Dedifferentiated amniotic fluid mesenchymal stem cell (primary cell): ENCODE data around the gene SBF2.

Experiments used
- DNase-seq: peaks from one replicate; pipeline ENCODE4 v3.0.0-alpha.2; 2016; ENCODE audit errors: extremely low spot score

The SBF2 gene

DNA sequence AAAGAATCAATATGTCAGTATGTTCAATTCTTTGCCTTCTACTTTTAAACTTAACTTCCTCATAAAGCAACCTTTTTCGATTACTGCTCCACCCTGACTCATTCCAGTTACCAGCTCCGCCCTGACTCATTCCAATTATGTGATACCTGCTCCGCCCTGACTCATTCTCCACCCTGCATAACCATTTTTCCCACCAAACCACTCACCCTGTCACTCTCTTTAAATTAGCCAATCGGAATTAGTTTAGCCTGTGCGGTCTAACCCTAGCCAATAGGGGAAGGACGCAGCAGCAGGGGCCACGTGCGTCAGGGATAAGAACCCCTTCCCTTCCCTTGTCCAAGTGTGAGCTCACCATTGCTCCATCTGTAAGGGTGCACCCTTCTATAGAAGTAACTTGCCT, 393.8 kb downstream of the SBF2 start:
- DNase-seq = peak; percentile 72

DNA sequence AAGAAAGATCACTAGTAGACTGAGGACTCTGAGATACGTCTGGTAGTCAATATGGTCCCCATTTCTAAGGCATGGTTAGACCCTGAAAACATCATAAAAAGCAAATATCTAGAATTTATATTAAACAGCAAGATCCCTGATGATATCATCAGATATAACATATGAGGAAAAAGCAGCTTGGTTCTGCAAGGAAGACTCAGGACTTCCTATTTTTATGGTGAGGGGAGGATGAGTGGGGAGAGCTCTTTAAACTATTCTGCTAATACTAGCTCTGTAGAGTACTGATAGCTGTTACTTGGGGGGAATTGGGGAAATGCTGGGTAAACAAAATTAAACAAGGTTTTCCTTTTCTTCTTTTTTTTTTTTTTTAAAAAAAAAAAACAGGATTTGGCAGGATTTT, 394.3 kb downstream of the SBF2 start:
- no peak for DNase-seq

DNA sequence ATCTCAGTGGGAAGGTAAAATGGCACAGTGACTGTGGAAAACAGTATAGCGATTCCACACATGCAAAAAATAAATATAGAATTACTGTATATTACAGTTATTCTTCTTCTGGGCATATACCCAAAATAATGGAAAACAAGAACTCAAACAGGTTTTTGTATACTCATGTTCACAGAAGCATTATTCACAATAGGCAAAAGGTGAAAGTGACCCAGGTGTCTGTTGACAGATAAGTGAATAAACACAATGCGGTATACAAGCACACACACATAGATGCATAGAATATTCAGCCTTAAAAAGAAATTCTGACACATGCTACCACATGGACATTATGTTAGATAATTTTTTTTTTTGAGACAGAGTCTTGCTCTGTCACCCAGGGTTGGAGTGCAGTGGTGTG, 397.1 kb downstream of the SBF2 start:
- no peak for DNase-seq

DNA sequence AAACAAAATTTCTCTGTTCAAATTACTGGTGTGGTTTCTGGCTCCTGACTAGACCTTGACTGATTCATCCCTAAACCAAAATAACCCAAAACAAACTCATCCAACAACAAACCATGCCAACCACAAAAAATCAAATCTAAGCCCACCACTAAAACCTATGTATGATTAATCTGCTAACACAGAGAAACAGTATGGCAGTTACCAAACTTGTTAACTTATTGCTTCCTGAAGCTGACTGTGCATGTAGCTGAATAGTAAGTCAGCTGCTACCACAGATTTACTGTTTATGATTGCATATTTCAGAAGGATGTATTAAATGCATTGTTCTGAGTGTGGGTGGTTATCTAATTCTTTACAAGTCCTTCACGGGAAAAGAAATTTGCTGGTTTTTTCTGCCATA, 399.0 kb downstream of the SBF2 start:
- DNase-seq = no peak

DNA sequence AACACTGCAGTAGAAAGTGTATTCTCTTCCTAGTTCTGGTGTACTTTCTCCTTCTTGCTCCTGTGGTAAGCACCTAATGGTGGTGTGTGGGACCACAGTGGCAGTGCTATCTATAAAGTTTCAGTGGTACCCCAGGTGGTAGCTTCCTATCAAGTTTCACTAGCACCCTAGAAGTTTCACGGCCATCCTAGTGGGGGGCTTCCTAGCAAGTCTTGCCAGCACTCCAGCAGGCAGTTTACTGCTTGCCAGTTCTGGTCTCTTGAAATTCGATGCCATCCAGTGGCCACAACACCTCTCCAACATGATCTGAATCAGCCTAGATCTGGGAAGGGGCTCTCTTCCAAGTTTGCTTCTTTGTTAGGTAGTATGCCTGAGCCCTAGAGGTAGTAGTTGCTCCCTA, 400.5 kb downstream of the SBF2 start:
- DNase-seq = no peak

DNA sequence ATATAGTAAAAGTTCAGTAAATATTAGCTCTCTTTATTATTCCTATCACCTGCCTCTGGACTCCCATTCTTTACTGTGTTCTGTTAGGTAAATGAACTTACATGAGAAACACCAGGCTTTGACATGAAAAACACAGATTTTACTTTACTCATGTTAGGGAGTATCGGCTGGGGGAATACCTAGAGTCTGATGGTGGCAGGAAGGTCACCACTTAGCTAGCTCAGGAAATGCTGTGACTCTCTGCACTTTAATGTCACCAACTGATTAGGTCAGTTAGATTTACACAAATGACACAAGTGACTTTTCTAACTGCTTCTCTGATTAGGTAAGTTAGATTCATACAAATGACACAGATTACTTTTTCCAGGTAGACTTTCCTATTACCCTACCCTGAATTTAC, 405.1 kb downstream of the SBF2 start:
- DNase-seq = no peak

DNA sequence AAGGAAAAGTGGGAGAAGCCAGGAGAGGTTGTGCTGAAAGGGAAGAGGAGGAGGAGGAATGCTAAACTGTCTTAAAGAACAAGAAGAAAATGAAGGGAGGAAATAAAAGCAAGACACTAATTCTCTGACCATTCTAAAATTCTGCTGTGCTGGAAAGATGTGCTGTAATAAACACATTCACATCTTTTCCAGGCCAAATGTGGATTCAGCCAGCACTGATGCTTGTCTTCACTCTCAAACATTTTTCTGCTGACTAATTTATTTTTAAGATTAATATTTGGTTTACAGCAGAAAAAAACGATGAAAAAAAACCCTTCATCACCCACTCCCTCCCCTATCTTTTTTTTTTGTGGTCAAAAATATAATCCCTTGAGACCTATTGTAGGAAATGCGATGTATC, 406.5 kb downstream of the SBF2 start:
- no peak for DNase-seq

DNA sequence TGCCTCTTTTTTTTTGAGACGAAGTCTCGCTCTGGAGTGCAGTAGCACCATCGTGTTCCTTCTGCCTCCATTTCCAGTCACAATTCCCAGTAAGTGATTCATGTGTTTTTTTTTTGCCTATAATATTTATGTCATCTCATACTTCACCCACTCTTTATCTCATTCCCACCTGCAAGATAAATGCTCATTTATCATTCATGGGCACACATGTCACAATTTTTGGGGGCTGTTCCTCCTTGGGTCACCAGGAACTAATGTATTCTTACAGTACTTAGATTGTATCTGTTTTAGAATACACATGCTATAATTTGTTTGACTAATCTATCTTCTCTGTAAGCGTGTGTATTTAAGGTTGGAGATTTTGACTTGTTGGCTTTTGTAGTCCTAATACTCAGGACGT, 407.4 kb downstream of the SBF2 start:
- DNase-seq = no peak

DNA sequence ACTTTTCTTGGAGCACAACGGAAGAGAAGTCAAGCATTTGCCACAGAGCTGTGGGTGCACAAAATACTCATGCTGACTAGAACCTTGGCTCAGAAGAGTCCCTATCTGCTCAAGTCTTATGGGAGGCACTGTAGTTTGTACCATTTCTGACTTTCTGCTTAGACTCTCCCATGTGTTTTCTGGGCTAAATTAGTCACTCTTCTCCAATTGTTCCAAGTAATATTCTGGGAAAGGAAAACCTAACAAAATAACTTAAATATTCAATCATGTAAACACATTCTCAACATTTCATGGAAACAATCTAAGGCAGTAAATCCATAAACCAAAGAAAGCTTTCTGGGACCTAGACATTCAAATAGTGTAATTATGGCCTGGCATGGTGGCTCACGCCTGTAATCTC, 409.4 kb downstream of the SBF2 start:
- DNase-seq = no peak

DNA sequence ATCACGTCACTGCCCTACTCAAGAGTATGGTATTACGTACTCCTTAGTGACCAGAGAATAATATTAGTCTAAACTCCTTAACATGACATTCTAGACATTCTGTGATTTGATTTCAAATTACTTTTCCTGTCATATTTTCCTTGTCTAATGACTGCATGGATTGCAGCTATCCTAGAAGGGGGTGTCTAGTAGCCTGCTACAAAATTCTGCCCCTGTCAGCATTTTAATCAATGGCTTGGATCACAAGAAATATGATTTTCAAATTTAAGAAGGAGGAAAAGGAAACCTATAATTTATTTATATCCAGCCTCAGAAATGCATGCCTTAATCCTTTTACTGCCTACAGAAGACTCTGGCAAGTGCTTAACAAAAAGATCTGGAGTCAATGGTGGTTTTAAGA, 413.4 kb downstream of the SBF2 start:
- no peak for DNase-seq

DNA sequence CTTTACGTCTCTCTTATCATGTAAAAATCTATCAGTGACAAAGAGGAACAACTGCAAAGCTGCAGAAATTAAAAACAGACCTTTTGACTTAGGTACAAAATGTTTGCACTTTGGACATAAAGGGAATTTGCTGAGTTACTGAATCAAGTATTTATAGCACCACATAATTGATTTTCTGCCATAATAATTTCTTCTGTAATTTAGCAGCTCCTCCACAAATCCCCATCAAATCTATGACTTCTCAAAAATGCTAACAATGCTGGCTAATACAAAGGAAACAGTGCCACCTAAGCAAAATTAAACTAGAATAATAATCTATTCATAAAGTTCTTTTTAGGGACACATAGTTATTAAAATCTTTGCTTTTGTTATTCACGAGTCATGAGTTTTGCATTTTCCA, 415.1 kb downstream of the SBF2 start:
- no peak for DNase-seq

DNA sequence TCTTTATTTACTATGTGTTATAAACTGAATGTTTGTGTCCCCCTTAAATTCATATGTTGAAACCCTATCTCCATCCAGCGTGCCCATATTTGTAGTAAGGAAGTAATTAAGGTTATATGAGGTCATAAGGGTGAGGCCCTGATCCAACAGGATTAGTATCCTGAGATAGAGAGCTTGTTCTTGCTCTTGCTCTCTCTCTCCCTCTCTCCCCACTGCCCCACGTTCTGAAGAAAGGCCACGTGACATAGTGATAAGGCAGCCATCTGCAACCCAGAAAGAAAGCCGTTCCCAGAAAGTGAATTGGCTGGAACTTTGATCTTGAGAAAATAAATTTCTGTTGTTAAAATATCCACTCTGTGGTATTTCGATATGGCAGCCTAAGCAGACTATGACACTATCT, 417.7 kb downstream of the SBF2 start:
- no peak for DNase-seq

DNA sequence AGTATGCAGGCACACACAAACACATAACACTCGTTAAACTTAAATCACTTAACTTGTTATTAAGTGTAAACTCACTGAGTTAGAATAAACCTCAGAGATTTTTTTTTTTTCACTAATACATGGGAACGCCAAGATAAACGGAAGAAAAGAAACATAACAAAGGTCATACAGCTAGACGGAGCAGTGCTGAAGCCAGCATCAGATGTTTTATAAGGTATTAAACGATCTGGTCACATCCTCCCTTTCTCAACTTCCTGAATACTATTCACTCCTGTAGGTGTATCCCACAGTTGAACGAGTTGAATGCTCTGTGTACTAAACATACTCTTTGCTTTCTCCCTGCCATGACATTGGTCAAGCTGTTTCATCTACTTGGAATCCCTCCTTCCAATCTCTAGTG, 418.2 kb downstream of the SBF2 start:
- DNase-seq = no peak

DNA sequence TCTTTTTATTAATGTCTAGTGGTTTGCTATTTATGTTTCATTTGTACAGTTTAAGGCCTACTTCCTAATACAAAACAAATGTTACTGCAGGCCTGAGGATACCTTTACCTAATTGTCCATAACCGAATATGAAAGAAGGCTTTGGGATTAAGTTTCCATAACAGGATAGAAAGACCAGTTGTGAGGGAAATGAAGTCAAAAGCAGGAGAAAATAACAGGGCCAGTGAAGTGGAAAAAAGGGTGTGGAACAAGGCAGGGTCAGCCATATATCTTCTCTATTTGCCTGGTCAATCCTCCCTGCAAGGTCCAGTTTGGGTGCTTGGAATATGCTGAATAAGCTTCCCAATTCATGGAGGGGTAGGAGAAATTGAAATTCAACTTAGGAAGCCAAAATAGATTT, 418.6 kb downstream of the SBF2 start:
- no peak for DNase-seq

DNA sequence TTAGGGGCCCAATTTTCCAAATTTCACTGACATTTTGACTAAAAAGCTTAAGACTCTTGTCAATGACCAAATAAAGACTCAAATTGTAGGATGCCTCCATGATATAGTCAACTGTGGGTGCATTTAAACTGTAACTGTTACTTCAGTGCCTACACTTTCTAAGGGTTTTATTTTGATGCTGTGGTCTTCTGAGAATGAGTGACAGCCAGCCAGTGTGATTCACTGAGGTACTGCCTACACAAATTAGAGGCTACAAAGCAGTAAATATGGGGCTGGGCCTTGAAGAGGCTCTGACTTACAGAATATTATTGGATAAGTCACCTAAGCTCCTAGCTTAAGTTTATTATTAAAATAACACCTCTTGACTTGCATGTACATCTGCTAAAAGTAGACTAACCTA, 419.6 kb downstream of the SBF2 start:
- DNase-seq = no peak

DNA sequence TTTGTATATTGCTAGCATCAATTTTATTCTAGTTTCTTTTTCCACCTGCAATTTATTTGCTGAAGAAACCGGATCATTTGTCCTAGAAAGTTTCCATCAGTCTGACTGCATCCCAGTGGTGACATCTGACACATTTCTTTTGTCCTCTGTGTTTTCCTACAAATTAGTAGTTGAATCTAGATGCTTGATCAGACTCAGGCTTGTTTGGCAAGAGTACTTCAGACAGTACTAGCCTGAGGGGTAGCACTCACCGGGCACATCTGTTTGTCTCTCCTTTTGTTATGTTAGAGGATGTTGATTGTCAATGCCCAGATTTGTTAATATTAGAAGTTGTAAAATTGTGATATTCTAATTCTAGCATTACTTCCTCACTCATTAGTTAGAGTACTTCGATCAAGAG, 425.4 kb downstream of the SBF2 start:
- DNase-seq = no peak

DNA sequence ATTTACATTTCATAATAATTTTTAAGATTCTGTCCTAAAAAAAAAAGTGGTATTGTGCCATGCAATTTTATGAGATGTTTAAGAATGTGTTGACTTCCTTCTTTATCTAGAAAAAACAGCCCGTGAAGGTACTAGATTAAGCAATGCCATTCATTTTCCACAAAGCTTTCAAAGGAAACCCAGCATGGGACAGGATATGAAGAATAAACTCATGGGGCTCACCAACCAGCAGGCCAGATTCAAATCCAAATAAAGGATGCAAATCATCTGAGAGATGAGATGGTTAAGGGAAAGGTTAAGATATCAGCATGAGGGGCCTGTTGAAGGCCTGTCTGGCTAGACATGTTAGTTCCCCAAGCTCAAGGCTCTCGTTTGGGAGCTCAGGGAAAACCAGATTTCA, 431.0 kb downstream of the SBF2 start:
- no peak for DNase-seq

DNA sequence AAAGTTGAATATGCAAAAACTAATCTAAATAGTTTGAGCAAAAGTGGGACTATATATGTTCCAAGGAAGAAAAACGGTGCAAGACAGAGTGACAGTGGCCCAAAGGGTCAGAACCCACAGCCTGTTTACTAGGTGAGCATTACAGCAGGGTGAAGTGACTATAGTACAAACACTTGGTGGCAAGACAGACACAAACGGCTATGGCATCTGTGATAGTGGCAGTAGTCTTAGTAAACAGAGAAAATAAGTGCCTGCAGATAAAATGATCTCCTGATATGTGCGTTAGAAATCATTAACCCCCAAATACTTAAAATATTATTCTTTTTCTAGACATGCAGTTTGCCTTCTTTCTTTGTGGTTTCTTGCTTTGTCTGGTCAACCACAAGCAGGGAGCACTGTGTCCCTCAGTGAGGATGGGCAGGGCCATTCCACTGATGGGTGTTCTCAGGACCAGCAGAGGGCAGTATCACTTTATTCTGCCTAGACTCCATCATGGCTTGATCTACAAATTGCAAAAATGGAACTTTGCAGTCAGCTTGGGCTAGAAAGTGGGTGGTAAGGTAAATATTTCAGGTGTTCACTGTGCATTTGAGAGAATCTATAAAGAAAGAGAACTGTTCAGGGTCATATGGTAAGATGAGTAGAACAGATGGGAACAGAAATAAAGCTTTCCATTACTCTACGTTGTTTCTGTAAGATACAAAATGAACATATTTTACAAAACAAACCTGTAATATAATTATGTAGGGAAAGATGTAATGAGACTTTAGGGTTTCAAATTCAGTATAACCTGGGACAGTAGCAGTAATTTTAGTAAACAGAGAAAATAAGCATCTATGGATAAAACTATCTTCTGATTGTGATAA, 431.9 kb downstream of the SBF2 start:
- DNase-seq = no peak

DNA sequence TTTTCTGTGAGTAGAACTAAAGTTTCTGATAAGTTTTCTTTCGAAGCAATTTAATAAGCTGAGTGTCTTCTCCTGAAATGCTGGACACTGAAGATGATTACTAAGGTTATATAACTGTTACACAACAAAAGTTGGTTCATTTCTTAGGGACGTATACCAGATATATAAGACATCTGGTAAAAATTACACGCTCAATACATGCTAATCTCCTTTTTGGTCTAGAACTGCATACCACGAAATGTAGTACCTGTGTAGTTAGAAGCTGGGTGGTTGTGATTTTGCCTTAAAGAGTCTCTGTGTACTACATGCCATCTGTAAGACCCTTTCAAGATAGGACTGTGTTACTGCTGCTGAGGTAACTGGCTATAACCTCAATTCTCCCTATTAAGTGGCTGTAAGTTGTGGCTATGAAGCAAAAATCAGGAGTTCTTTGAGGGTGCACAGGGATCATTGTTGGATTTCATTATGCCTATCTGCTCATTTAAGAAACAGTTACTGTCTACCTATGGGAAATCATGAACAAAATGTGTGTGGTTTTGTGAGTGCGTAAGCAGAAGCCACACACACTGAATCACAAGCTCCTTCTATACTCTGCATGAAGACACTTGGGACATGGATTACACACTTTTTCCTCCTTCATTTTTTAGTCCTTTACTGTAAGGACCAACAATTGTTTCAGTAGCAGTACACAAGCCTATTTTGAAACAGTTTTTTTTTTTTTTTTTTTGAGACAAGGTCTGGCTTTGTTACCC, 434.3 kb downstream of the SBF2 start:
- peak; percentile 46 for DNase-seq

DNA sequence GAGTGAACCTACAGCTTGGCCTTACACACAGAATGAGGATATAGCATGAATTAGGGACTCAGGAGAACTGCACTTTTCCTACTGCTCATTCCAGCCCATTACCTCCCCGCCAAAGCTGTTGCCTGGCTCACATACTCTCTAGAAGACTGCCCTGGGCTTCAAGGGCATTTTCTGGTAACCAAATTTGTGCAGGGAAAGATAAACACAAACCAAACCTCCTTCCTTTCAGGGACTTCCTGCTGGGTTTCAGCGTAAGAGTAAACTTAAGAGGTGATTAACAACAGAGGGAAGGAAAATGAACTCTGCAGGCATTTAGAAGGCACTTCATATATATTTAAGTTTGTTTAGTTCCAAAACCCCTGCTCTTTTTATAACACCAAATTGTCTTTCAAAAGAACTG, 435.2 kb downstream of the SBF2 start:
- no peak for DNase-seq

DNA sequence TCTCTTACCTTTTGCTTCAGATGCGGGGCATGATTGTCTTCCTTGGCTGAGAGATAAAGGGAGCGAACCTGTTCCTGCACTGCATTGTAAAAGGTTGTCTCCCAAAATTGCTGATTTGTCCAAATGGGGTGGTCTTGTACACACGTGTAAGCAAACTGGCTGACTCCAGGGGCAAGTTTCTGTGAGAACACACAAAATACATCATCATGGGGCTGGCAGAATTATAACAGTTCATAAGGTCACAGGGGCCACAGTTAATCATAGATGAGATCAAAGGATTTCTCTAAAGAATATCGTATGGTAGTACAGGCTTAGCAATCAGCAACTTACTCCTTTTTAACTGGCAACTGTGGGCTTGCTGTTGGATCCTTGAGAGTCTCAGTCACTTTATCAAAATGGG, 435.8 kb downstream of the SBF2 start:
- DNase-seq = no peak

DNA sequence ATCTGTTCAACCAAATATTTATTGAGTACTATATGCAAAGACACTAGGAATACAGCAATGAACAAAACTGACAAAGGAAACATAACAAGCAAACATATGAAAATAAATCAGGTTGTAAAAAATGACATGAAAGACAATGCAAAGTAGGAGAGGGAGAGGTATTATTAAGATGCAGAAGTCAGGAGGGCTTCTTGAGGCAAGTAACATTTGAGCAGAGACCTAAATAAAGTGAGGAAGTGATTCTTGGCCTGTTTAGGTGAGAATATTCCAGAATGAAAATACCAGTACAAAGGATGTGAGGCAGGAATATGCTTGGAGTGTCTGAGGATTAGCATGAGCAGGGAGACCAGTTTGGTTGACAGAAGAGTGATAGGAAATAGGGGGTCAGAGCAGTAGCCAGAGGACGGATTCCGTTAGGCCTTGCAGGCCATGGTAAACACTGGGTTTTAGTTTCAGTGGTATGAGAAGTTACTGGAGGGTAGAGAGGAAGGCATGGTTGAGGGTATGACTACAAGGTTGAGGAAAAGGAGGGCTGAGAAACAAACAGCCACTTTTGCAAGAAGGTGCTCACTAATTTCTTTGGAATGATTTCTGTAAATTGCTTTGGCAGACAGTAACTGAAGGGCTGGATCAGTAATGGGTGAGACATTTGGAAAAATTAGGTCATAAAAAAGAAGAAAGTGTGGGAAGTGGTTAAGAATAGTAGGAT, 438.3 kb downstream of the SBF2 start:
- peak; percentile 34 for DNase-seq
